ENCODE data around the gene TOMM20. TPM values are rescaled to one million over a fixed set of nuclear protein-coding genes. Genes with fewer than 3 reads are reported as not detected.

Gene TOMM20
- total RNA-seq, 1 experiment from 2014 or later, result 78.0 TPM

GRCh38 chr1:235152235-235152634, 23.6 kb upstream of the TOMM20 start:
- H3K36me3 ChIP-seq, result peaks cover 82% of the 10 kb centered on the region
- H3K4me1 ChIP-seq (replicated peaks), result no peaks in the 10 kb centered on the region
- no peak overlapping the region for H3K27ac ChIP-seq
- no peaks in the 10 kb centered on the region for H3K27me3 ChIP-seq (replicated peaks)
- no peak for DNase-seq (ENCODE audit: low read depth in 1 of 2, low spot score in 2 of 2)
- no peaks in the 10 kb centered on the region for H3K9me3 ChIP-seq (replicated peaks)
- no peak overlapping the region for H3K4me3 ChIP-seq

- no peak for DNase-seq (ENCODE audit: low read depth in 1 of 2, low spot score in 2 of 2)
- no peaks in the 10 kb centered on the region for H3K9me3 ChIP-seq (replicated peaks)
- no peak overlapping the region for H3K4me3 ChIP-seq
- peaks cover 82% of the 10 kb centered on the region for H3K36me3 ChIP-seq
- H3K4me1 ChIP-seq (replicated peaks), result no peaks in the 10 kb centered on the region
- H3K27me3 ChIP-seq (replicated peaks), result no peaks in the 10 kb centered on the region
- H3K27ac ChIP-seq, result no peak overlapping the region
Measured at GRCh38 chr1:235151033-235151432, 22.4 kb upstream of the TOMM20 start.

- Histone ChIP-seq H3K9me3 (replicated peaks) (no peaks in the 10 kb centered on the region), H3K36me3 (peaks cover 89% of the 10 kb centered on the region), H3K4me1 (replicated peaks) (no peaks in the 10 kb centered on the region), H3K27me3 (replicated peaks) (no peaks in the 10 kb centered on the region), H3K27ac (no peak overlapping the region), H3K4me3 (no peak overlapping the region)
- DNase-seq (ENCODE audit: low read depth in 1 of 2, low spot score in 2 of 2), result no peak
Measured at GRCh38 chr1:235149824-235150223, 21.2 kb upstream of the TOMM20 start.

GRCh38 chr1:235147269-235147668, 18.6 kb upstream of the TOMM20 start:
- H3K4me1 ChIP-seq (replicated peaks), result no peaks in the 10 kb centered on the region
- H3K36me3 ChIP-seq, result peaks cover 89% of the 10 kb centered on the region
- H3K4me3 ChIP-seq, result no peak overlapping the region
- H3K27ac ChIP-seq, result no peak overlapping the region
- DNase-seq (ENCODE audit: low read depth in 1 of 2, low spot score in 2 of 2), result no peak
- no peaks in the 10 kb centered on the region for H3K9me3 ChIP-seq (replicated peaks)
- no peaks in the 10 kb centered on the region for H3K27me3 ChIP-seq (replicated peaks)

- peaks cover 79% of the 10 kb centered on the region for H3K36me3 ChIP-seq
- no peaks in the 10 kb centered on the region for H3K4me1 ChIP-seq (replicated peaks)
- H3K9me3 ChIP-seq (replicated peaks), result no peaks in the 10 kb centered on the region
- no peak for DNase-seq (ENCODE audit: low read depth in 1 of 2, low spot score in 2 of 2)
- no peak overlapping the region for H3K4me3 ChIP-seq
- no peaks in the 10 kb centered on the region for H3K27me3 ChIP-seq (replicated peaks)
- no peak overlapping the region for H3K27ac ChIP-seq
Measured at GRCh38 chr1:235145639-235146038, 17.0 kb upstream of the TOMM20 start.

GRCh38 chr1:235142991-235143390, 14.4 kb upstream of the TOMM20 start:
- Histone ChIP-seq H3K9me3 (replicated peaks) (no peaks in the 10 kb centered on the region), H3K4me1 (replicated peaks) (no peaks in the 10 kb centered on the region), H3K36me3 (peaks cover 80% of the 10 kb centered on the region), H3K4me3 (no peak overlapping the region), H3K27me3 (replicated peaks) (no peaks in the 10 kb centered on the region), H3K27ac (no peak overlapping the region)
- DNase-seq (ENCODE audit: low read depth in 1 of 2, low spot score in 2 of 2), result no peak

- H3K27me3 ChIP-seq (replicated peaks), result no peaks in the 10 kb centered on the region
- no peak for DNase-seq (ENCODE audit: low read depth in 1 of 2, low spot score in 2 of 2)
- H3K27ac ChIP-seq, result no peak overlapping the region
- H3K4me1 ChIP-seq (replicated peaks), result peaks cover 7% of the 10 kb centered on the region; the same call in 1 of the 2 replicates
- peaks cover 74% of the 10 kb centered on the region for H3K36me3 ChIP-seq
- H3K4me3 ChIP-seq, result no peak overlapping the region
- no peaks in the 10 kb centered on the region for H3K9me3 ChIP-seq (replicated peaks)
Measured at GRCh38 chr1:235139315-235139714, 10.7 kb upstream of the TOMM20 start.

GRCh38 chr1:235138821-235139220, 10.2 kb upstream of the TOMM20 start:
- no peak overlapping the region for H3K4me3 ChIP-seq
- peaks cover 75% of the 10 kb centered on the region for H3K36me3 ChIP-seq
- DNase-seq (ENCODE audit: low read depth in 1 of 2, low spot score in 2 of 2), result no peak

GRCh38 chr1:235136111-235136510, 7.5 kb upstream of the TOMM20 start:
- Histone ChIP-seq H3K4me1 (replicated peaks) (peaks cover 7% of the 10 kb centered on the region; the same call in 1 of the 2 replicates), H3K9me3 (replicated peaks) (no peaks in the 10 kb centered on the region), H3K27ac (no peak overlapping the region), H3K27me3 (replicated peaks) (no peaks in the 10 kb centered on the region), H3K36me3 (peaks cover 79% of the 10 kb centered on the region), H3K4me3 (no peak overlapping the region)
- no peak for DNase-seq (ENCODE audit: low read depth in 1 of 2, low spot score in 2 of 2)

More at GRCh38 chr1:235138821-235139220, 10.2 kb upstream of the TOMM20 start:
- H3K4me1 ChIP-seq (replicated peaks), result peaks cover 7% of the 10 kb centered on the region; the same call in 1 of the 2 replicates
- no peak overlapping the region for H3K27ac ChIP-seq
- no peaks in the 10 kb centered on the region for H3K9me3 ChIP-seq (replicated peaks)
- no peaks in the 10 kb centered on the region for H3K27me3 ChIP-seq (replicated peaks)

GRCh38 chr1:235134171-235134570, 5.5 kb upstream of the TOMM20 start:
- no peaks in the 10 kb centered on the region for H3K9me3 ChIP-seq (replicated peaks)
- no peak for DNase-seq (ENCODE audit: low read depth in 1 of 2, low spot score in 2 of 2)
- peaks cover 74% of the 10 kb centered on the region for H3K36me3 ChIP-seq
- no peaks in the 10 kb centered on the region for H3K27me3 ChIP-seq (replicated peaks)
- peaks cover 8% of the 10 kb centered on the region for H3K4me1 ChIP-seq (replicated peaks)
- no peak overlapping the region for H3K4me3 ChIP-seq
- H3K27ac ChIP-seq, result no peak overlapping the region

- H3K4me1 ChIP-seq (replicated peaks), result peaks cover 12% of the 10 kb centered on the region
- DNase-seq (ENCODE audit: low read depth in 1 of 2, low spot score in 2 of 2), result no peak
- no peaks in the 10 kb centered on the region for H3K27me3 ChIP-seq (replicated peaks)
- peaks cover 69% of the 10 kb centered on the region for H3K36me3 ChIP-seq
- H3K4me3 ChIP-seq, result no peak overlapping the region
- no peaks in the 10 kb centered on the region for H3K9me3 ChIP-seq (replicated peaks)
- H3K27ac ChIP-seq, result no peak overlapping the region
Measured at GRCh38 chr1:235133086-235133485, 4.4 kb upstream of the TOMM20 start.

- no peak for DNase-seq (ENCODE audit: low read depth in 1 of 2, low spot score in 2 of 2)
- Histone ChIP-seq H3K27ac (no peak overlapping the region), H3K9me3 (replicated peaks) (no peaks in the 10 kb centered on the region), H3K4me1 (replicated peaks) (peaks cover 16% of the 10 kb centered on the region), H3K4me3 (no peak overlapping the region), H3K27me3 (replicated peaks) (no peaks in the 10 kb centered on the region), H3K36me3 (peaks cover 64% of the 10 kb centered on the region)
Measured at GRCh38 chr1:235131961-235132360, 3.3 kb upstream of the TOMM20 start.

- Histone ChIP-seq H3K27ac (no peak overlapping the region), H3K27me3 (replicated peaks) (no peaks in the 10 kb centered on the region), H3K36me3 (peaks cover 62% of the 10 kb centered on the region), H3K4me3 (no peak overlapping the region), H3K9me3 (replicated peaks) (no peaks in the 10 kb centered on the region), H3K4me1 (replicated peaks) (peaks cover 19% of the 10 kb centered on the region)
- DNase-seq (ENCODE audit: low read depth in 1 of 2, low spot score in 2 of 2), result no peak
Measured at GRCh38 chr1:235130766-235131270, 2.2 kb upstream of the TOMM20 start.

GRCh38 chr1:235129774-235130570, 1.3 kb upstream of the TOMM20 start:
- no peak for DNase-seq (ENCODE audit: low read depth in 1 of 2, low spot score in 2 of 2)
- Histone ChIP-seq H3K36me3 (peaks cover 55% of the 10 kb centered on the region), H3K9me3 (replicated peaks) (no peaks in the 10 kb centered on the region), H3K27ac (no peak overlapping the region), H3K4me3 (no peak overlapping the region), H3K4me1 (replicated peaks) (peaks cover 14% of the 10 kb centered on the region), H3K27me3 (replicated peaks) (no peaks in the 10 kb centered on the region)
